GM12878 (cell line): ENCODE data around the gene SHQ1. TPM values are rescaled to one million over a fixed set of nuclear protein-coding genes. Genes with fewer than 3 reads are reported as not detected.

Experiments used
- ATF7 ChIP-seq: fragments of 450-650 bp; IDR thresholded peaks from 2 replicates; pipeline ENCODE4 v1.6.1; 2016; ENCODE audit warnings: low read depth, mild to moderate bottlenecking
- BCLAF1 ChIP-seq: fragments of 450-650 bp; IDR thresholded peaks from 2 replicates; pipeline ENCODE4 v1.6.1; 2017; ENCODE audit warnings: antibody characterized with exemption, mild to moderate bottlenecking, moderate library complexity
- BHLHE40 ChIP-seq, 2 experiments: fragments of 450-650 bp in 1 of 2; IDR thresholded peaks; 2 replicates each; pipeline ENCODE4 v1.6.1; 2011 to 2017; ENCODE audit warnings: low read depth in 2 of 2, borderline replicate concordance in 1 of 2, improper control_type of control experiment in 1 of 2, low read length in 1 of 2, mild to moderate bottlenecking in 1 of 2
- NKRF ChIP-seq: fragments of 450-650 bp; conservative IDR thresholded peaks from 2 replicates; pipeline ENCODE4 v1.6.1; 2017; ENCODE audit warnings: mild to moderate bottlenecking, moderate library complexity
- PRDM15 ChIP-seq: fragments of 450-650 bp; formaldehyde crosslinking; IDR thresholded peaks from 2 replicates; pipeline ENCODE4 v1.4.0; 2020; ENCODE audit warnings: mild to moderate bottlenecking, moderate library complexity
- STAT1 ChIP-seq: fragments of 450-650 bp; conservative IDR thresholded peaks from 2 replicates; pipeline ENCODE4 v1.6.1; 2014; ENCODE audit warnings: antibody characterized with exemption, mild to moderate bottlenecking
- polyA plus RNA-seq, 11 experiments: library from polyadenylated mRNA; depleted of rRNA in 4 of 11; unstranded in 6 of 11; stranded (reverse) in 5 of 11; fragments of >200 nt; fragmentation: Nextera tagmentation in 4 of 11; fragmentation: Illumina TruSeq in 1 of 11; extraction: Ambion mirVana in 4 of 11; extraction: Trizol in 1 of 11; gene quantifications; 1 replicate in 1 of 11; 2 replicates in 10 of 11; pipeline versions ENCODE4 v1.2.1 to v1.2.3, GENCODE V29; 2011 to 2016; ENCODE audit warnings: inconsistent platforms in 2 of 11, missing spikeins in 2 of 11, low read depth in 1 of 11
- total RNA-seq, 4 experiments: library from RNA; depleted of rRNA in 3 of 4; stranded (reverse); fragments of >200 nt in 3 of 4; fragmentation: Illumina TruSeq in 1 of 4; extraction: Trizol in 1 of 4; gene quantifications; 2 replicates each; pipeline versions ENCODE4 v1.2.1 to v1.2.3, GENCODE V29; 2013 to 2021

Gene SHQ1
- total and polyA plus RNA-seq, 10 of the 15 experiments (the other 5 are each of a cell fraction or from before 2014, with no cell fraction given): 12.6 to 51.7 (median 24.5) TPM

- TF ChIP-seq ATF7 (no peak), PRDM15 (no peak), NKRF (no peak), BHLHE40 (IDR thresholded peaks at IDR 0.05; ENCODE audit: borderline replicate concordance in 1 of 2, low read depth in 2 of 2, low read length in 1 of 2) (no peak), BCLAF1 (no peak), STAT1 (no peak)
- TF ChIP-seq, all 136 proteins: peak for 0
Measured at GRCh38 chr3:72846166-72846565, 2.1 kb downstream of the SHQ1 start (continued).
